RWPE1 (cell line): Measurements from ENCODE around the gene TGM2.

Experiments
- CTCF ChIA-PET: fragments of 350-600 bp; sonication (Branson Sonifier 250); formaldehyde crosslinking; extraction: SDS; loops from one replicate; lab custom pipeline; 2021; lab: Yijun Ruan, JAX
- POLR2A ChIA-PET: fragments of 400-600 bp; formaldehyde crosslinking; extraction: SDS; loops from one replicate; lab custom pipeline; 2020; ENCODE audit warnings: antibody characterized with exemption; ENCODE audit not compliant: low non-redundant PET; lab: Yijun Ruan, JAX
- DNase-seq: peaks from one replicate; pipeline ENCODE4 v3.0.0; 2012; ENCODE audit warnings: low spot score
- H3K27ac ChIP-seq: fragments of 450-650 bp; 2 replicates; pipeline ENCODE4 v1.5.1; 2017
- TF ChIP-seq, protein P1 (sequence below): fragments of 450-650 bp; conservative IDR thresholded peaks from 2 replicates; pipeline ENCODE4 v1.5.1; 2017; ENCODE audit warnings: low read depth, mild to moderate bottlenecking

Gene TGM2

GRCh38 chr20:38181207-38181801 is 16.2 kb upstream of the TGM2 start:
- no peak overlapping the region; the same call in 1 of the 2 replicates for H3K27ac ChIP-seq
- no peak for DNase-seq
- CTCF ChIA-PET = interaction anchor here (1.0 to 1.1 kb wide), 2 partner anchors 40 to 108 kb away, joined by 3 to 4 read pairs; no protein-coding TSS in a partner anchor
- TF ChIP-seq, protein P1, sequence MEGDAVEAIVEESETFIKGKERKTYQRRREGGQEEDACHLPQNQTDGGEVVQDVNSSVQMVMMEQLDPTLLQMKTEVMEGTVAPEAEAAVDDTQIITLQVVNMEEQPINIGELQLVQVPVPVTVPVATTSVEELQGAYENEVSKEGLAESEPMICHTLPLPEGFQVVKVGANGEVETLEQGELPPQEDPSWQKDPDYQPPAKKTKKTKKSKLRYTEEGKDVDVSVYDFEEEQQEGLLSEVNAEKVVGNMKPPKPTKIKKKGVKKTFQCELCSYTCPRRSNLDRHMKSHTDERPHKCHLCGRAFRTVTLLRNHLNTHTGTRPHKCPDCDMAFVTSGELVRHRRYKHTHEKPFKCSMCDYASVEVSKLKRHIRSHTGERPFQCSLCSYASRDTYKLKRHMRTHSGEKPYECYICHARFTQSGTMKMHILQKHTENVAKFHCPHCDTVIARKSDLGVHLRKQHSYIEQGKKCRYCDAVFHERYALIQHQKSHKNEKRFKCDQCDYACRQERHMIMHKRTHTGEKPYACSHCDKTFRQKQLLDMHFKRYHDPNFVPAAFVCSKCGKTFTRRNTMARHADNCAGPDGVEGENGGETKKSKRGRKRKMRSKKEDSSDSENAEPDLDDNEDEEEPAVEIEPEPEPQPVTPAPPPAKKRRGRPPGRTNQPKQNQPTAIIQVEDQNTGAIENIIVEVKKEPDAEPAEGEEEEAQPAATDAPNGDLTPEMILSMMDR = no peak
- POLR2A ChIA-PET = no interaction called here

- DNase-seq = no peak
- no peak overlapping the region; the same call in 1 of the 2 replicates for H3K27ac ChIP-seq
- TF ChIP-seq, protein P1 = no peak
- ChIA-PET POLR2A (no interaction called here), CTCF (interaction anchor here (1.0 kb wide), 1 partner anchor 40 kb away, joined by 3 read pairs; no protein-coding TSS in a partner anchor)
Measured at GRCh38 chr20:38180781-38181180, 15.7 kb upstream of the TGM2 start.

- POLR2A ChIA-PET = no interaction called here
- CTCF ChIA-PET = interaction anchor here (0.6 to 0.7 kb wide), 2 partner anchors 34 to 99 kb away, joined by 3 read pairs; no protein-coding TSS in a partner anchor
Measured at GRCh38 chr20:38179846-38180245, 14.8 kb upstream of the TGM2 start.

DNA sequence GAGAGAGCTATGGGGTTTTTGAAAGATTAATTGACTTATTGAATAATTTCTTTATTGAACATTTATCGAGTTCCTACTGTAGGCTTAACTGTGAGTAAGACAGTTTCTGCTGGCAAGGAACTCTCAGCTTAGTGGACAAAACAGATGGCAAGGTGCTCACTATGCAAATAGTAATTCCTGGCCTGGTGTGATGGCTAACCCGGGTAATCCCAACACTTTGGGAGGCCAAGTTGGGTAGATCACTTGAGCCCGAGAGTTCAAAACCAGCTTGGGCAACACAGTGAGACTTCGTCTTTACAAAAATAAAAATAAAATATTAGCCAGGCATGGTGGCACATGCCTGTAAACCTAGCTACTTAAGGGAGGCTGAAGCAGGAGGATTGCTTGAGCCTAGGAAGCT is 13.5 kb upstream of the TGM2 start:
- TF ChIP-seq, protein P1 = no peak
- CTCF ChIA-PET = interaction anchor here (1.0 to 1.1 kb wide), 2 partner anchors 14 to 43 kb away, joined by 3 to 4 read pairs; partner anchors contain the start of gene TGM2
- no peak for DNase-seq
- no peak overlapping the region for H3K27ac ChIP-seq
- POLR2A ChIA-PET = no interaction called here

More at GRCh38 chr20:38179846-38180245, 14.8 kb upstream of the TGM2 start:
- no peak for DNase-seq
- no peak overlapping the region for H3K27ac ChIP-seq
- TF ChIP-seq, protein P1 = no peak

- no peak overlapping the region for H3K27ac ChIP-seq
- ChIA-PET CTCF (interaction anchor here (1.0 to 1.1 kb wide), 2 partner anchors 13 to 43 kb away, joined by 3 to 4 read pairs; partner anchors contain the start of gene TGM2), POLR2A (no interaction called here)
- TF ChIP-seq, protein P1 = no peak
- DNase-seq = no peak
Measured at GRCh38 chr20:38178065-38178491, 13.0 kb upstream of the TGM2 start.

GRCh38 chr20:38177201-38177600 is 12.1 kb upstream of the TGM2 start:
- no peak for DNase-seq
- no peak overlapping the region for H3K27ac ChIP-seq
- CTCF ChIA-PET = interaction anchor here (0.6 to 1.0 kb wide), 2 partner anchors 13 to 45 kb away, joined by 3 read pairs; partner anchors contain the start of gene TGM2
- POLR2A ChIA-PET = no interaction called here
- TF ChIP-seq, protein P1 = no peak
